MCF 10A (cell line): ENCODE measurements around the gene ERBB3. TPM values are rescaled to one million over a fixed set of nuclear protein-coding genes. Genes with fewer than 3 reads are reported as not detected.
A peak's percentile ranks its signal among the peaks of the same experiment; 100 is the strongest.

Experiments
- BruUV-seq: library from RNA; stranded (reverse); fragments of 400-500 nt; replicated peaks from 2 replicates; lab custom pipeline; 2021; lab: Mats Ljungman, UMichigan
- CTCF ChIA-PET: fragments of 300-600 bp; sonication (Branson Sonifier 250); formaldehyde crosslinking; extraction: SDS; loops from one replicate; lab custom pipeline; 2021; ENCODE audit warnings: antibody characterized with exemption, inconsistent platforms; lab: Yijun Ruan, JAX
- POLR2A ChIA-PET: fragments of 300-600, 350-650 bp; sonication (Branson Sonifier 250); formaldehyde crosslinking; extraction: SDS; loops from one replicate; lab custom pipeline; 2020; ENCODE audit warnings: antibody characterized with exemption, inconsistent platforms; lab: Yijun Ruan, JAX
- DNase-seq: peaks from one replicate; pipeline ENCODE4 v3.0.0-alpha.2; 2018; ENCODE audit not compliant: unreplicated experiment
- H3K27ac Mint-ChIP-seq: one replicate; pipeline ENCODE4 v1.8.0; 2022; ENCODE audit warnings: mild to moderate bottlenecking, low read depth, mixed read lengths; ENCODE audit not compliant: unreplicated experiment
- H3K27me3 Mint-ChIP-seq: one replicate; pipeline ENCODE4 v1.8.0; 2022; ENCODE audit warnings: mixed read lengths; ENCODE audit not compliant: insufficient read depth, unreplicated experiment
- H3K36me3 Mint-ChIP-seq: one replicate; pipeline ENCODE4 v1.8.0; 2022; ENCODE audit warnings: mild to moderate bottlenecking, moderate library complexity, mixed read lengths; ENCODE audit not compliant: insufficient read depth, unreplicated experiment
- H3K4me1 Mint-ChIP-seq: one replicate; pipeline ENCODE4 v1.8.0; 2022; ENCODE audit warnings: mixed read lengths; ENCODE audit not compliant: insufficient read depth, unreplicated experiment
- H3K4me3 Mint-ChIP-seq: one replicate; pipeline ENCODE4 v1.8.0; 2022; ENCODE audit warnings: mild to moderate bottlenecking, moderate library complexity, mixed read lengths; ENCODE audit not compliant: unreplicated experiment
- H3K9me3 Mint-ChIP-seq: one replicate; pipeline ENCODE4 v1.8.0; 2022; ENCODE audit warnings: mixed read lengths; ENCODE audit not compliant: unreplicated experiment
- intact Hi-C: fragments of 100-400 bp; cut with micrococcal nuclease; formaldehyde crosslinking; loops from 2 replicates; pipeline ENCODE4 v1.14.1; 2022
- total RNA-seq: library from RNA; stranded (reverse); gene quantifications from 2 replicates; pipeline ENCODE4 v1.2.3, GENCODE V29; 2022
- TF ChIP-seq, protein P1 (sequence below): fragments of 200-600 bp; IDR thresholded peaks from one replicate; pipeline ENCODE4 v1.8.0; 2022; ENCODE audit warnings: antibody characterized with exemption, mild to moderate bottlenecking; ENCODE audit not compliant: unreplicated experiment

The ERBB3 gene
- total RNA-seq, 1 experiment from 2014 or later = 3.7 TPM

- Mint-ChIP-seq H3K27me3 (no peaks in the 10 kb centered on the region), H3K4me1 (no peaks in the 10 kb centered on the region), H3K27ac (no peak overlapping the region), H3K36me3 (no peaks in the 10 kb centered on the region), H3K4me3 (no peak overlapping the region), H3K9me3 (no peaks in the 10 kb centered on the region)
- ChIA-PET CTCF (interaction anchor here (0.7 to 0.8 kb wide), 2 partner anchors 12 to 21 kb away, joined by 3 to 4 read pairs; no protein-coding TSS in a partner anchor), POLR2A (interaction anchor here (1.7 to 3.0 kb wide), 2 partner anchors 21 to 39 kb away, joined by 4 to 10 read pairs; partner anchors contain the start of gene PA2G4)
- intact Hi-C loops = no loop called here
- no peak for DNase-seq
- BruUV-seq = no TSS peak
- TF ChIP-seq, protein P1, sequence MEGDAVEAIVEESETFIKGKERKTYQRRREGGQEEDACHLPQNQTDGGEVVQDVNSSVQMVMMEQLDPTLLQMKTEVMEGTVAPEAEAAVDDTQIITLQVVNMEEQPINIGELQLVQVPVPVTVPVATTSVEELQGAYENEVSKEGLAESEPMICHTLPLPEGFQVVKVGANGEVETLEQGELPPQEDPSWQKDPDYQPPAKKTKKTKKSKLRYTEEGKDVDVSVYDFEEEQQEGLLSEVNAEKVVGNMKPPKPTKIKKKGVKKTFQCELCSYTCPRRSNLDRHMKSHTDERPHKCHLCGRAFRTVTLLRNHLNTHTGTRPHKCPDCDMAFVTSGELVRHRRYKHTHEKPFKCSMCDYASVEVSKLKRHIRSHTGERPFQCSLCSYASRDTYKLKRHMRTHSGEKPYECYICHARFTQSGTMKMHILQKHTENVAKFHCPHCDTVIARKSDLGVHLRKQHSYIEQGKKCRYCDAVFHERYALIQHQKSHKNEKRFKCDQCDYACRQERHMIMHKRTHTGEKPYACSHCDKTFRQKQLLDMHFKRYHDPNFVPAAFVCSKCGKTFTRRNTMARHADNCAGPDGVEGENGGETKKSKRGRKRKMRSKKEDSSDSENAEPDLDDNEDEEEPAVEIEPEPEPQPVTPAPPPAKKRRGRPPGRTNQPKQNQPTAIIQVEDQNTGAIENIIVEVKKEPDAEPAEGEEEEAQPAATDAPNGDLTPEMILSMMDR = no peak
These were observed 2.4 kb downstream of the ERBB3 start for GRCh38 chr12:56082382-56082781.

GRCh38 chr12:56082967-56083366 is 3.0 kb downstream of the ERBB3 start:
- no TSS peak for BruUV-seq
- intact Hi-C loops = no loop called here
- CTCF ChIA-PET = interaction anchor here (0.7 kb wide), 1 partner anchor 21 kb away, joined by 4 read pairs; no protein-coding TSS in a partner anchor

DNA sequence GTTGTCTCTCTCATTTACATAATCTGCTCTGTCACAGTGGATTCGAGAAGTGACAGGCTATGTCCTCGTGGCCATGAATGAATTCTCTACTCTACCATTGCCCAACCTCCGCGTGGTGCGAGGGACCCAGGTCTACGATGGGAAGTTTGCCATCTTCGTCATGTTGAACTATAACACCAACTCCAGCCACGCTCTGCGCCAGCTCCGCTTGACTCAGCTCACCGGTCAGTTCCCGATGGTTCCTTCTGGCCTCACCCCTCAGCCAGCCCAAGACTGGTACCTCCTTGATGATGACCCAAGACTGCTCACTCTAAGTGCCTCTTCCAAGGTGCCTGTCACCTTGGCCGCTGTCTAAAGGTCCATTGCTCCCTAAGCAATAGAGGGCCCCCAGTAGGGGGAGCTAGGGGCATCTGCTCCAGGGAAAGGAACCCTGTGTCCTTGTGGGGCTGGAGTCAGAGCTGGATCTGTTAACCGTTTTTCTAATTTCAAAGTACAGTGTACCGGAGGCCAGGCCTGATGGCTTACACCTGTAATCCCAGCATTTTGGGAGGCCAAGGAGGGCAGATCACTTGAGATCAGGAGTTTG is 5.1 kb downstream of the ERBB3 start:
- Mint-ChIP-seq H3K27ac (no peak overlapping the region), H3K36me3 (no peaks in the 10 kb centered on the region), H3K4me3 (no peak overlapping the region), H3K27me3 (no peaks in the 10 kb centered on the region), H3K4me1 (no peaks in the 10 kb centered on the region), H3K9me3 (no peaks in the 10 kb centered on the region)
- intact Hi-C loops = no loop called here
- CTCF ChIA-PET = interaction anchor here (0.6 to 1.0 kb wide), 4 partner anchors 12 to 137 kb away, joined by 3 to 4 read pairs (median 4); partner anchors contain the start of genes PA2G4 and RNF41
- POLR2A ChIA-PET = interaction anchor here (1.5 to 1.7 kb wide), 3 partner anchors 15 to 32 kb away, joined by 3 to 6 read pairs (median 3); partner anchors contain the start of gene PA2G4
- BruUV-seq = no TSS peak
- TF ChIP-seq, protein P1 = peak; percentile 27
- peak; percentile 45 for DNase-seq

More at GRCh38 chr12:56082967-56083366, 3.0 kb downstream of the ERBB3 start:
- no peak overlapping the region for H3K27ac Mint-ChIP-seq
- no peaks in the 10 kb centered on the region for H3K27me3 Mint-ChIP-seq
- no peaks in the 10 kb centered on the region for H3K9me3 Mint-ChIP-seq
- POLR2A ChIA-PET = interaction anchor here (3.0 kb wide), 1 partner anchor 21 kb away, joined by 10 read pairs; the partner anchor contains the start of gene PA2G4
- no peak overlapping the region for H3K4me3 Mint-ChIP-seq
- no peaks in the 10 kb centered on the region for H3K4me1 Mint-ChIP-seq
- H3K36me3 Mint-ChIP-seq = no peaks in the 10 kb centered on the region
- TF ChIP-seq, protein P1 = no peak
- DNase-seq = no peak

GRCh38 chr12:56086096-56086495 is 6.1 kb downstream of the ERBB3 start:
- Mint-ChIP-seq H3K36me3 (no peaks in the 10 kb centered on the region), H3K27me3 (no peaks in the 10 kb centered on the region), H3K9me3 (no peaks in the 10 kb centered on the region), H3K4me3 (no peak overlapping the region), H3K27ac (no peak overlapping the region), H3K4me1 (no peaks in the 10 kb centered on the region)
- CTCF ChIA-PET = interaction anchor here (0.6 kb wide), 1 partner anchor 71 kb away, joined by 3 read pairs; no protein-coding TSS in a partner anchor
- intact Hi-C loops = no loop called here
- peak; percentile 37 for DNase-seq
- BruUV-seq = no TSS peak
- TF ChIP-seq, protein P1 = no peak
- POLR2A ChIA-PET = interaction anchor here (0.6 to 1.7 kb wide), 5 partner anchors 14 to 274 kb away, joined by 3 to 6 read pairs (median 3); partner anchors contain the start of genes PA2G4 and STAT2
